ENCODE results near the gene SCN7A.
"Not testable (repeated sequence)": the region's sequence is repeated elsewhere in the genome, so short reads cannot be mapped to it uniquely, and the experiment has no call there.

GRCh38 chr2:166455823-166456222 lies 38.2 kb downstream of the SCN7A start:
- TF ChIP-seq CTCF, POLR2A (IDR thresholded peaks at IDR 0.05): not testable (repeated sequence)

Data from adrenal gland (tissue), 5 donors.